Activated CD4-positive, alpha-beta T cell treated with anti-CD3 and anti-CD28 coated beads, Interleukin-2, amount 10 ng/mL, durations not matched to agents 7 days and 5 days (primary cell): ENCODE data around the gene DCTN5. TPM values are rescaled to one million over a fixed set of nuclear protein-coding genes. Genes with fewer than 3 reads are reported as not detected.
A peak's percentile ranks its signal among the peaks of the same experiment; 100 is the strongest.

Experiments
- CTCF ChIA-PET: fragments of 350-600 bp; sonication (Branson Sonifier 250); formaldehyde crosslinking; loops from one replicate; lab custom pipeline; 2021; ENCODE audit warnings: antibody characterized with exemption; lab: Charles Lee
- POLR2A ChIA-PET: fragments of 350-600 bp; sonication (Branson Sonifier 250); formaldehyde crosslinking; loops from one replicate; lab custom pipeline; 2021; ENCODE audit warnings: antibody characterized with exemption; lab: Charles Lee
- DNase-seq: peaks from one replicate; pipeline ENCODE4 v3.0.0-alpha.2; 2020
- H3K27ac Mint-ChIP-seq: one replicate; pipeline ENCODE4 v1.8.0; 2021; ENCODE audit warnings: mild to moderate bottlenecking, moderate library complexity, mixed read lengths
- H3K27me3 Mint-ChIP-seq: one replicate; pipeline ENCODE4 v1.8.0; 2021; ENCODE audit warnings: mixed read lengths
- H3K36me3 Mint-ChIP-seq: one replicate; pipeline ENCODE4 v1.8.0; 2021; ENCODE audit warnings: low read depth, mixed read lengths
- H3K4me1 Mint-ChIP-seq: one replicate; pipeline ENCODE4 v1.8.0; 2021; ENCODE audit warnings: mixed read lengths
- H3K4me3 Mint-ChIP-seq: one replicate; pipeline ENCODE4 v1.8.0; 2021; ENCODE audit warnings: mild to moderate bottlenecking, moderate library complexity, mixed read lengths
- H3K9me3 Mint-ChIP-seq: one replicate; pipeline ENCODE4 v1.8.0; 2021; ENCODE audit warnings: mixed read lengths
- total RNA-seq, 2 experiments: library from RNA; stranded (reverse); gene quantifications; one replicate each; pipeline ENCODE4 v1.2.3, GENCODE V29; 2021

DCTN5 gene
- total RNA-seq, 2 experiments from 2014 or later: 74.2 to 75.2 TPM

DNA sequence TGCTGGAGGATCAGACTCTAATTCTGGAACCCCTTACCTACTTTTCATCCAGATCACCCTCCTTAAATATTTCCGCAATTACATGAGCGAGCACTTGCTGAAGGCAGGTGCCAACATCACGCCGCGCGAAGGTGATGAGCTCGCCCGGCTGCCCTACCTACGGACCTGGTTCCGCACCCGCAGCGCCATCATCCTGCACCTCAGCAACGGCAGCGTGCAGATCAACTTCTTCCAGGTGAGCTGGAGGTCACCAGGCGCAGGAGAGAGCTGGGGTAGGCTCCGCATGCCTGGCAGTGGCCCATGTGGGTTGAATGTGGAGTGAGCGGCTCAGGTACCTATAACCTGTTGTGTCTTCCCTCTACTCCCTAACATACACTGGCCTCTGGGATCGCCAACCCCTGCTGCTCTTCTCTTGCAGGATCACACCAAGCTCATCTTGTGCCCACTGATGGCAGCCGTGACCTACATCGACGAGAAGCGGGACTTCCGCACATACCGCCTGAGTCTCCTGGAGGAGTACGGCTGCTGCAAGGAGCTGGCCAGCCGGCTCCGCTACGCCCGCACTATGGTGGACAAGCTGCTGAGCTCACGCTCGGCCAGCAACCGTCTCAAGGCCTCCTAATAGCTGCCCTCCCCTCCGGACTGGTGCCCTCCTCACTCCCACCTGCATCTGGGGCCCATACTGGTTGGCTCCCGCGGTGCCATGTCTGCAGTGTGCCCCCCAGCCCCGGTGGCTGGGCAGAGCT is 48.3 kb downstream of the DCTN5 start:
- Mint-ChIP-seq H3K27ac (no peak overlapping the region), H3K36me3 (peaks cover 52% of the 10 kb centered on the region), H3K9me3 (no peaks in the 10 kb centered on the region), H3K27me3 (no peaks in the 10 kb centered on the region), H3K4me3 (no peak overlapping the region), H3K4me1 (peaks cover 5% of the 10 kb centered on the region)
- DNase-seq: no peak
- POLR2A ChIA-PET: no interaction called here
- CTCF ChIA-PET: interaction anchor here (0.6 to 1.0 kb wide), 2 partner anchors 10 to 11 kb away, joined by 3 to 4 read pairs; no protein-coding TSS in a partner anchor

- H3K36me3 Mint-ChIP-seq: peaks cover 45% of the 10 kb centered on the region
- no peak overlapping the region for H3K27ac Mint-ChIP-seq
- POLR2A ChIA-PET: interaction anchor here (0.5 kb wide), 1 partner anchor 181 kb away, joined by 3 read pairs; the partner anchor contains the start of gene GGA2
- peaks cover 9% of the 10 kb centered on the region for H3K4me1 Mint-ChIP-seq
- no peaks in the 10 kb centered on the region for H3K9me3 Mint-ChIP-seq
- H3K27me3 Mint-ChIP-seq: no peaks in the 10 kb centered on the region
- CTCF ChIA-PET: interaction anchor here (0.5 to 1.0 kb wide), 2 partner anchors 10 to 921 kb away, joined by 3 to 5 read pairs; no protein-coding TSS in a partner anchor
- no peak for DNase-seq
- no peak overlapping the region for H3K4me3 Mint-ChIP-seq
Measured at GRCh38 chr16:23690771-23691482, 49.7 kb downstream of the DCTN5 start.

- no peak for DNase-seq
- H3K9me3 Mint-ChIP-seq: no peaks in the 10 kb centered on the region
- H3K4me1 Mint-ChIP-seq: peaks cover 9% of the 10 kb centered on the region
- CTCF ChIA-PET: interaction anchor here (0.5 to 1.0 kb wide), 2 partner anchors 9 to 921 kb away, joined by 3 to 5 read pairs; no protein-coding TSS in a partner anchor
- no peak overlapping the region for H3K4me3 Mint-ChIP-seq
- POLR2A ChIA-PET: no interaction called here
- H3K36me3 Mint-ChIP-seq: peaks cover 44% of the 10 kb centered on the region
- H3K27ac Mint-ChIP-seq: no peak overlapping the region
- H3K27me3 Mint-ChIP-seq: peaks cover 3% of the 10 kb centered on the region
Measured at GRCh38 chr16:23691483-23692189, 50.4 kb downstream of the DCTN5 start.

DNA sequence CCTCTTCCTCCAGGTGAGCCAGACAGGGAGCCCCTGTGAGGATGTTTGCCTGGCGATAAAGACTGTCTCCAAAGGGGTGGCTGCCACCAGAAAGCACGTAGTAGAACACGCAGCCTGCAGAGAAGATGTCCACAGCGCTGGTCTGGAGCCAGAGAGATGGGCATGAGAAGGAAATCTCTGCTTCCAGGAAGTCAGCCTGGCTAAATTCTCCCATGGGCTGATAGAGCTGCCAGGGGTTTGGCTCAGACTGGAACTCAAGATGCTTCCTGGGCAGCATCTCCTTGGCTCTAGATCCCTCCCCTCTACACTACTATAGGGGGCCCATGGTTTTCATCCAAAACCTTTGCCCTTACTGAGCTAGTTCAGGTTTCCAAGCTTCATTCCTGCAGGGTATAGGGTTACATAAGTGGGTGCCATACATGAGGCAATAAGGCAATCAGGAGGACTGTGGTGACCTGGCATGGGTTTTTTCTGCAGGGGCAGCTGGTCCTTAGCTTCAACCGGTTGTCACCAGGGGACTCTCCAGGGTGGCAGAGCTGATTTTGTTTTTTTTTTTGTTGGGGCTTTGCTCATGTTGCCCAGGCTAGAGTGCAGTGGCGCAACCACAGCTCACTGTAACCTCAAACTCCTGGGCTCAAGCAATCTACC is 51.0 kb downstream of the DCTN5 start:
- no peaks in the 10 kb centered on the region for H3K9me3 Mint-ChIP-seq
- peaks cover 3% of the 10 kb centered on the region for H3K27me3 Mint-ChIP-seq
- H3K36me3 Mint-ChIP-seq: peaks cover 38% of the 10 kb centered on the region
- DNase-seq: no peak
- H3K27ac Mint-ChIP-seq: no peak overlapping the region
- POLR2A ChIA-PET: interaction anchor here (0.6 kb wide), 1 partner anchor 183 kb away, joined by 8 read pairs; no protein-coding TSS in a partner anchor
- H3K4me3 Mint-ChIP-seq: no peak overlapping the region
- H3K4me1 Mint-ChIP-seq: peaks cover 9% of the 10 kb centered on the region
- CTCF ChIA-PET: interaction anchor here (0.6 to 1.5 kb wide), 5 partner anchors 11 to 344 kb away, joined by 3 to 4 read pairs (median 3); no protein-coding TSS in a partner anchor

DNA sequence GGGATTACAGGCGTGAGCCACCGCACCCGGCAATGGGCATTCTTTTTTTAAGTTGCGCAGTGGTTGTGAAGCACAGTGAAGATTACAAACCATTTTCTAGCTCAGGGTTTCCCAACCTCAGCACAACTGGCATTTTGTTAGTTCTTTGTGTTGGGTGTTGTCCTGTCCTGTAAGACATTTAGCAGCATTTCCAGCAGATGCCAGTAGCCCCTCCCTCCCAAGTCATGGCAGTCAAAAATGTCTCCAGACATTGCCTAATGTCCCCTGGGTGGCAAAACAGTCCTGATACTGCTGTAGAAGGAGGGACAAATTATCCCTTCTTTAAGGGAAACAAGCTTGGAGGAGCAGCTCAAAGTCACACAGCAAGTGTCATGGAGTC is 53.0 kb downstream of the DCTN5 start:
- Mint-ChIP-seq H3K4me3 (no peak overlapping the region), H3K36me3 (peaks cover 19% of the 10 kb centered on the region), H3K27ac (no peak overlapping the region), H3K9me3 (no peaks in the 10 kb centered on the region), H3K27me3 (peaks cover 3% of the 10 kb centered on the region), H3K4me1 (peaks cover 17% of the 10 kb centered on the region)
- no peak for DNase-seq
- ChIA-PET CTCF (interaction anchor here (0.8 to 1.3 kb wide), 3 partner anchors 8 to 133 kb away, joined by 3 to 4 read pairs (median 3); no protein-coding TSS in a partner anchor), POLR2A (no interaction called here)

DNA sequence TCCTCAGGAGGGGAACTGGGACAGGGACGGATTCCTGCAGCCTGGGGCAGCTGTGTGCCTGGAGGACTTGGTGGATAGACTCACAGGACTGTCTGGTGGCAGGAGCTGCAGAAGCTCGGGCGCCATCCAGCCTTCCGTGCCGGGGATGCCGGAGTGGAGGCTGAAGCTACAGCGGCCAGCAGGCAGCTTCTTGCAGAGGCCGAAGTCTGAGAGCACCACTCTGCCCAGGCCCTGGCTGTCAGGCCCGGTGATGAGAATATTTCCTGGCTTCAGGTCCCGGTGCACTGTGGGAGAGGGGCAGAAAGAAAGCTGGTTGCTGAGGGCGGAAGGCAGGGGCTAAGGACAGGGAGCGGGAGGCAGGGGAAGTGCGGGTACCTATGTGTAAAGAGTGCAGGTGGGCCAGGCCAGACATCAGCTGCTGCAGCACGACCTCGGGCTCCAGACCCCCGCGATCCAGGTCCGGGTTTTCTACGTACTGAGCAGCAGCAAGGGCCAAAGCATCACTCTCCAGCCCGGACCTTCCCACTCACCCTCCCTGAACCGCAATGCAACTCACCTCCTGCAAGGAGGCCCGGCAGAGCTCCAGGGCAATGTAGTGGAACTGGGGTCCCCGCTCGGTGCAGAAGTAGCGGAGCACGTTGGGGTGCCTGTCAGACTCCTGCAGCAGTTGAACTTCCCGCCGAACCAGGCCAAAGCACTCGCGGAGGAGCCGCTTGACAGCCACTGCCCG is 53.5 kb downstream of the DCTN5 start:
- Mint-ChIP-seq H3K4me1 (peaks cover 17% of the 10 kb centered on the region), H3K27ac (no peak overlapping the region), H3K4me3 (no peak overlapping the region), H3K9me3 (no peaks in the 10 kb centered on the region), H3K36me3 (peaks cover 14% of the 10 kb centered on the region), H3K27me3 (peaks cover 3% of the 10 kb centered on the region)
- POLR2A ChIA-PET: no interaction called here
- CTCF ChIA-PET: interaction anchor here (0.8 kb wide), 2 partner anchors 15 to 134 kb away, joined by 3 to 4 read pairs; no protein-coding TSS in a partner anchor
- no peak for DNase-seq

DNA sequence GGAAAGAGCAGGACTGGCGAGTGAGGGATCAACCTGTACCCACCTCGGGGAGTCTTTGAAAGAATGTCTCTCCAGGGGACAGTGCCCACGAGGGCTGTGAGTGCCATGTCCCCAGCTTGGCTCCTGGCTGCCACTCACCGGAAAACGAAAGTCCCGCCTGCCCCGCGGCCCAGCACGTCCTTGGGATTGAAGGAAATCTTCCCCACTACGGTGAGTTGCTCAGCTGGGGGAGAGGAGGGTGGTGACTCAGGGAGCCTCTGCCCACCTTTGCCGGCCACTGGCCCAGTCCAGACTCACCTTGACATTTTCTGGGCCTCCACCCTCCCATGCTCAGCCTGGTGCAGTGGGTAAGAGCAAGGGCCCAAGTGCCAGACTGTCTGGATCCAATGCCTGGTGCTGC is 54.5 kb downstream of the DCTN5 start:
- ChIA-PET POLR2A (interaction anchor here (0.5 kb wide), 1 partner anchor 53 kb away, joined by 3 read pairs; no protein-coding TSS in a partner anchor), CTCF (no interaction called here)
- no peaks in the 10 kb centered on the region for H3K9me3 Mint-ChIP-seq
- peaks cover 6% of the 10 kb centered on the region for H3K36me3 Mint-ChIP-seq
- H3K27ac Mint-ChIP-seq: peak overlapping the region; percentile 63
- peaks cover 3% of the 10 kb centered on the region for H3K27me3 Mint-ChIP-seq
- H3K4me1 Mint-ChIP-seq: peaks cover 17% of the 10 kb centered on the region
- no peak for DNase-seq
- H3K4me3 Mint-ChIP-seq: no peak overlapping the region

DNA sequence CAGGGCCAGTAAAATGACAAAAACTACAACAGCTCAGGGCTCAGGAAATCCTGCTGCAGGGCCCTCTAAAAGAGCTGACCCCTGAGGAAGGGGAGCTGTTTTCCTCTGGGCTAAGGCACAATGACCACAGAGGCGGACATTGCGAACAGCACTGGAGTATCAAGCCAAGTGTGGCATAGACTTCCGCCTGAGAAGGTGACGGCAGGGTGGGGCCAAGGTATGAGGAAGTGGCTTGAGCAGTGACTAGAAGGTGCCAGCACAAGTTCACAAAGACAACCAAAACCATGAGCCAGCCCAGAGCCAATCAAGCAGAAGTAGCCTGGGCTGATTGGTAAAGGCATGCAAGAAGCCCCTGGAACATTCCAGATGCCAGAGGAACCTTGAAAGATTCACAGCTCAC is 57.8 kb downstream of the DCTN5 start:
- Mint-ChIP-seq H3K27me3 (peaks cover 13% of the 10 kb centered on the region), H3K27ac (peak overlapping the region; percentile 46), H3K4me1 (peaks cover 17% of the 10 kb centered on the region), H3K9me3 (peaks cover 7% of the 10 kb centered on the region), H3K4me3 (no peak overlapping the region), H3K36me3 (no peaks in the 10 kb centered on the region)
- peak; percentile 19 for DNase-seq
- POLR2A ChIA-PET: no interaction called here
- CTCF ChIA-PET: interaction anchor here (1.2 to 1.4 kb wide), 2 partner anchors 15 to 31 kb away, joined by 3 read pairs; no protein-coding TSS in a partner anchor

DNA sequence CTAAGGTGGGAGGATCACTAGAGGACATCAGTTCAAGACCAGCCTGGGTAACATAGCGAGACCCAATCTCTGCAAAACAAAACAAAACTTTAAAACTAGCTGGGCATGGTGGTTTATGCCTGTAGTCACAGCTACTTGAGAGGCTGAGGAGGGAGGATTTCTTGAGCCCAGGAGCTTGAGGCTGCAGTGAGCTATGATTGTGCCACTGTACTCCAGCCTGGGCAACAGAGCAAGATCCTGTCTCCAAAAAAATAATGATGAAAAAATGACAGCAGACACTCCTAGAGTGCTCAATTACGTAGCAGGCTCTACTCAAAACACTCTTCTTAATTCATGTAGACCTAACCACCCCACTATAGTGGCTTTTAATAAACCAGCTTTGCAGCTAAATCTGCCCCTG is 58.8 kb downstream of the DCTN5 start:
- Mint-ChIP-seq H3K36me3 (no peaks in the 10 kb centered on the region), H3K4me3 (no peak overlapping the region), H3K4me1 (peaks cover 8% of the 10 kb centered on the region), H3K27ac (no peak overlapping the region), H3K27me3 (peaks cover 13% of the 10 kb centered on the region), H3K9me3 (peaks cover 7% of the 10 kb centered on the region)
- CTCF ChIA-PET: interaction anchor here (1.6 to 1.8 kb wide), 2 partner anchors 9 to 10 kb away, joined by 4 to 5 read pairs; no protein-coding TSS in a partner anchor
- no peak for DNase-seq
- POLR2A ChIA-PET: no interaction called here

DNA sequence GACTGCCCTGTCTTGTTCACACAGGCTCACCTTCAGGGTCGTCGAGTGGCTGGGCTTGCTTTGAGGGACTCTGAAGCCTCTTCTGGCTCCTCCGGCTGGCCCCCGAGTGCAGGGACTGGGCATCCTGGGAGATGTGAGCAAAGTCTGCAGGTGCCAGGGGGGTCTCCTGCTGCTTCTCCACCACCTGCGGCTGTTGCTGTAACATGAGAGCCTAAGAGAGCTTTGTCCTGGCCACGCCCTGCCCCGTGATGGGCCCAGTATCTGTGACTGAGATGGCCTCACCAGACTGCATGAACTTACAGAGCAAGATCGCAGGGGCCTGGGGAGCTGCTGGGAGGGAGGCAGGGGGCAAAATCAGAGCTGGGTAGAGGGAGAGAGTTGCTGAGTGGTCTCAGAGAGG is 59.2 kb downstream of the DCTN5 start:
- ChIA-PET CTCF (interaction anchor here (0.5 to 1.8 kb wide), 3 partner anchors 9 to 17 kb away, joined by 3 to 5 read pairs (median 4); no protein-coding TSS in a partner anchor), POLR2A (no interaction called here)
- no peak overlapping the region for H3K27ac Mint-ChIP-seq
- H3K27me3 Mint-ChIP-seq: peaks cover 13% of the 10 kb centered on the region
- no peaks in the 10 kb centered on the region for H3K36me3 Mint-ChIP-seq
- H3K9me3 Mint-ChIP-seq: peaks cover 7% of the 10 kb centered on the region
- no peak for DNase-seq
- H3K4me1 Mint-ChIP-seq: peaks cover 8% of the 10 kb centered on the region
- H3K4me3 Mint-ChIP-seq: no peak overlapping the region

DNA sequence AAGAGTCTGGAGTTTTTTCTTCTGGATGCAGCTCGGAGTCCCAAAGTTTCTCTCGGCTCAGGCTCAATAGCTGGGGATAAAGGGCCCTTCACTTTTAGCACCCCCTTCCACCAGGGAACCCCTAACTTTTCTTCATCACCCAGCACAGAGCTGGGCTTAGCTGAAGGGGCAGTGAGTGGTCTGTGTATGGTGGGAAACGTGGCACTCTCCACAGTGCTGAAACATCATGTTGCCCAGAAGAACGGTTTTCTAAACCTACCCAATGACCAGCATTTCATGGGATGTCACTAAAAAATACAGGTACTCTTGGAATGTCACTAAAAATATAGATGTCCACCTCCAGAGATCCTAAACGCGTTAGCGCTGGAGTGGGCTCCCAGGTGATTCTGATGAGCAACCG is 59.8 kb downstream of the DCTN5 start:
- H3K27me3 Mint-ChIP-seq: peaks cover 13% of the 10 kb centered on the region
- ChIA-PET CTCF (interaction anchor here (0.5 to 1.8 kb wide), 6 partner anchors 10 to 556 kb away, joined by 3 to 5 read pairs (median 4); no protein-coding TSS in a partner anchor), POLR2A (no interaction called here)
- H3K9me3 Mint-ChIP-seq: peaks cover 7% of the 10 kb centered on the region
- DNase-seq: no peak
- no peaks in the 10 kb centered on the region for H3K36me3 Mint-ChIP-seq
- no peak overlapping the region for H3K4me3 Mint-ChIP-seq
- H3K27ac Mint-ChIP-seq: no peak overlapping the region
- H3K4me1 Mint-ChIP-seq: peaks cover 8% of the 10 kb centered on the region
